Memory B cell (primary cell): ENCODE measurements around the gene GASK1B.

Source experiments
- ATAC-seq: fragments of 150-1000 bp; cut with Tn5 transposase; 2 replicates; pipeline ENCODE4 v1.10.0; 2021; ENCODE audit warnings: low read depth, mild to moderate bottlenecking, moderate library complexity
- DNase-seq, 2 donors: peaks; one replicate each; pipeline ENCODE4 v3.0.0; 2022; ENCODE audit warnings: low spot score in 2 of 2
- H3K27ac Mint-ChIP-seq: one replicate; pipeline ENCODE4 v1.8.0; 2022; ENCODE audit warnings: mild to moderate bottlenecking, moderate library complexity, mixed read lengths
- H3K27me3 Mint-ChIP-seq: one replicate; pipeline ENCODE4 v1.8.0; 2022; ENCODE audit warnings: mixed read lengths
- H3K36me3 Mint-ChIP-seq: one replicate; pipeline ENCODE4 v1.8.0; 2022; ENCODE audit warnings: mild to moderate bottlenecking, mixed read lengths
- H3K4me1 Mint-ChIP-seq: one replicate; pipeline ENCODE4 v1.8.0; 2022; ENCODE audit warnings: mixed read lengths
- H3K4me3 Mint-ChIP-seq: one replicate; pipeline ENCODE4 v1.8.0; 2022; ENCODE audit warnings: mild to moderate bottlenecking, moderate library complexity, mixed read lengths
- H3K9me3 Mint-ChIP-seq: one replicate; pipeline ENCODE4 v1.8.0; 2022; ENCODE audit warnings: mixed read lengths

Gene GASK1B

DNA sequence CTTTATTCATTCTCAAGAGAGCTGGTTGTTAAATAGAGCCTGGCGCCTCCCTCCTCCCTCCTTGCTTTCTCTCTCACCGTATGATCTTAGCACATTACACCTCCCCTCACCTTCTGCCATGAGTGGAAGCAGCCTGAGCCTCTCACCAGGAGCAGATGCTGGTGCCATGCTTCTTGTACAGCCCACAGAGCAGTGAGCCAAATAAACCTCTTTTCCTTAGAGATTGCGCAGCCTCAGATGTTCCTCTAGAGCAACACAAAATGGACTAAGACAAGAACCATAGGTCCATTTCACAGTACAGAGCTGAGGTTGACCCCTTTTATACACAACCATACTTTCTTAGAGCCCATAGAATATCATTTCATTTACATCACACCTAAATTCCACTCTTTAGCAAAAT lies 27.4 kb upstream of the GASK1B start:
- no peaks in the 10 kb centered on the region for H3K36me3 Mint-ChIP-seq
- no peak for ATAC-seq
- no peaks in the 10 kb centered on the region for H3K27me3 Mint-ChIP-seq
- no peak overlapping the region for H3K4me3 Mint-ChIP-seq
- DNase-seq = no peak
- H3K4me1 Mint-ChIP-seq = no peaks in the 10 kb centered on the region
- H3K27ac Mint-ChIP-seq = no peak overlapping the region
- peaks cover 3% of the 10 kb centered on the region for H3K9me3 Mint-ChIP-seq

DNA sequence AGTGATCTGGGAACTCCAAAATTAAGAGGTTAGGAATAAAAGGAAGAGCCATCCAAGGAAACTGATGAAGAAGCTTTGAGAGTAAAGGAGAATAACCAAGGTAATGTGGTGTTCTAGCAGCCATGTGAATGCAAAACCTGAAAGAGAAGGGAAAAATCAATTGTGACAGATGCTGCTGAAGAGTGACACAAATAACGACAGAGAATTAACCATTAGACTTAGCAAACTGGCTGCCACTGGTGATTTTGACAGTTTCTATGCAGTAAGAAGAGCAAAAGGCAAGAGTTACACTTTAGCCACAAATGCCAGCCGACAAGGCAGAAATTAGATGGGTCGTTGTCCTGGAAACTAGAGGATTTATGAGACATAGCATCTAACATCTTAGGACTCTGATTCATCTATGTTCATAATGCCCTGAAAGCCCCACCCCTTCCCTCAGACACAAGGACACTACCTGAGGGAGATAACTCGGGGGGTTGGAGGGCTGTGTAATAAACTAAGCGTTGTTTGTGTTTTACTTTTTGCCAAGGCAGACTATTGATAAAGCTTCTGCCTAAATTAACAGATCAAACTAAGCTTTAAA lies 24.5 kb upstream of the GASK1B start:
- no peak for ATAC-seq
- Mint-ChIP-seq H3K4me1 (peaks cover 3% of the 10 kb centered on the region), H3K9me3 (peaks cover 3% of the 10 kb centered on the region), H3K27ac (no peak overlapping the region), H3K4me3 (no peak overlapping the region), H3K36me3 (no peaks in the 10 kb centered on the region), H3K27me3 (no peaks in the 10 kb centered on the region)
- DNase-seq = no peak

DNA sequence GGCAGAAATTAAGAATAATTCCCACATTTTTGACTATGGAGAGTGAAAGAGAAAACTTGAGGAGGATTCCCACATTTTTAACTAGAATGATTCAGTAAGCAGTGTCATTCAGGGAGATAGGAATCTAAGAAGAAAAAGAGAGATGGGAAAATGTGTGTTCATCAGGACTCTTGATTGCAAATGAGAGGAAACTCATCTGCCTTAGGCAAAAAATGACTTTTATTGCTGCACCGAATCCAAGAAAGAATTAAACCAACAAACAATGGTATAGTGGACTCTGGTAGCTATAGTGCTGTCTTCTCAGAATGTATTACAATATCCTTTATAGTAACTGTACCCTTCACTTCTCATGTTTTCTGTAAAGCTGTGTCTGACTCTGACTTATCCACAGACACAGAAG lies 22.5 kb upstream of the GASK1B start:
- Mint-ChIP-seq H3K27me3 (peaks cover 1% of the 10 kb centered on the region), H3K4me1 (peaks cover 3% of the 10 kb centered on the region), H3K36me3 (no peaks in the 10 kb centered on the region), H3K27ac (no peak overlapping the region), H3K9me3 (no peaks in the 10 kb centered on the region), H3K4me3 (no peak overlapping the region)
- ATAC-seq (no peak), DNase-seq (no peak)

DNA sequence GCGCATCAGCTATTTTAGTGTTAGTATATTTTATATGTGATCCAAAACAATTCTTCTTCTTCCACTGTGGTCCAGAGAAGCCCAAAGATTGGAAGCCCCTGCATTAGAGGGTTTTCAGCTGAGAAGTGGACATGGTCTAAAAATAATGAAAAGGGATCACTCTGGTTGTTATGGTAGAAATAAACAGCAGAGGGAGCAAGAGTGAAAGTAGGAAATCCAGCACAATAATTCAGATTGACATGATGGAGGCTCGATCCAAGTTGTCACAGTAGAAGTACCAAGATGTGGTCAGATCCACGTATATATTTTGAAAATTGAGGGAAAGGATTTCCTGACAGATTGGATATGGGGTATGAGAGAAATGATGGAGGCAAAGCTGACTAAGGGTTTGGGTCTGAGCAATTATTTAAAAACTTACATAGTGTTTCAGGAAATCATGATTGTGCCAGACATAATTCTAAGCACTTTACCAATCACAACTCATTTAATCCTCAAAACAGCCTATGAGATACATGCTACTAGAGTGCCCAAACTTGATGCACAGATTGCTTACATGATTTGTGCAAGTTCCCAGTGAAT lies 20.4 kb upstream of the GASK1B start:
- Mint-ChIP-seq H3K4me3 (no peak overlapping the region), H3K36me3 (no peaks in the 10 kb centered on the region), H3K27ac (no peak overlapping the region), H3K9me3 (no peaks in the 10 kb centered on the region), H3K27me3 (peaks cover 1% of the 10 kb centered on the region), H3K4me1 (peaks cover 3% of the 10 kb centered on the region)
- ATAC-seq = no peak
- no peak for DNase-seq

DNA sequence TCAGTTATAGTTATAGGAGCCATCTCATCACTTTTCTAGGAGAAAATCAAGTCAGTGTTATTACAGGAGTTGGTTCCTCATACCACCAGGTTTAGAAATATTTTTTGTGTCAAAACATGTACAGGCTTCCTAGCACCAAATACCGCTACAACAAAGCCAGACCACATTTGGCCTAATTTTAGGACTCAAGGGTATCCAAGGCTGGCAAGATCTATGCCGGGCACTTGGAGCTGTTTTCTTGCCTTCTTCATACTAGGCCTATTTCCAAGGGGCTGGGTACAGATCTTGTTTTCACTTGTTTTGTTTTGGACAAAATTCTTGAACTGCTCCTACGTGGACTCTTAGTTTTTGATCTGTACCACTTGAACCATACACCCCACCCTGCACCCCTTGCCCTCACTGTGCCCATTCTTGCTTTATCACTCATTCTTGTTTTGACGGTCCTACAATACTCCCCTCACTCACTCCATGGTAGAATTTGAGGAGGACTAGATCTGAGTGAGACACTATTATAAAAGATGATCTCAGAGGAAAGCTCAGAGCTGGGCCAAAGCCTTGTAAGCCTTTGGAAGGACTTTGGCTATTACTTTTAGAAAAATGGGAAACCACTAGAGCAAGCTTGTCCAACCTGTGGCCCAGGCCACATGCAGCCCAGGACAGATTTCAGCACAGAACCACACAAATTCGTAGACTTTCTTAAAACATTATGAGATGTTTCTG lies 19.8 kb upstream of the GASK1B start:
- peaks cover 1% of the 10 kb centered on the region for H3K27me3 Mint-ChIP-seq
- H3K27ac Mint-ChIP-seq = no peak overlapping the region
- ATAC-seq (no peak), DNase-seq (no peak)
- no peak overlapping the region for H3K4me3 Mint-ChIP-seq
- peaks cover 3% of the 10 kb centered on the region for H3K4me1 Mint-ChIP-seq
- H3K36me3 Mint-ChIP-seq = no peaks in the 10 kb centered on the region
- no peaks in the 10 kb centered on the region for H3K9me3 Mint-ChIP-seq

DNA sequence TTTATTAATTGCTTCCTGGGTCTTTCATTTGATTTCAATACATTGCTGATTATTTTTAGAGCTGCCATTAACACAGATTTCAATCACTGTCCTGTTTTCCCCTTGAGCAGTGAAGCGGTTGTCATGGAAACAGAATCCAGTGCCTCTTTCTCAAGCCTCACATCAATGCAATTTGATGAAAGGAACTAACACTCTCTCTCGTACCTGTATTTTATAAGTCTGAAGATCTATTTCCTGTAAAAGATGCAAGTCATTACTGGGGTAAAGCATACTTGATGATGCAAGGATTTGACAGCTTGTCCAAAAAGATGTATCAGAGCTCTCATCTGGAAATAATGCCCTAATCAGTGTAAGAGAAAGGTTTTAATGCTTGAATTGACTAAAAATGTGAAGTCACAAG lies 17.9 kb upstream of the GASK1B start:
- H3K36me3 Mint-ChIP-seq = no peaks in the 10 kb centered on the region
- H3K27ac Mint-ChIP-seq = no peak overlapping the region
- H3K4me3 Mint-ChIP-seq = no peak overlapping the region
- DNase-seq = no peak
- no peak for ATAC-seq
- H3K9me3 Mint-ChIP-seq = no peaks in the 10 kb centered on the region
- peaks cover 1% of the 10 kb centered on the region for H3K27me3 Mint-ChIP-seq
- H3K4me1 Mint-ChIP-seq = peaks cover 3% of the 10 kb centered on the region

DNA sequence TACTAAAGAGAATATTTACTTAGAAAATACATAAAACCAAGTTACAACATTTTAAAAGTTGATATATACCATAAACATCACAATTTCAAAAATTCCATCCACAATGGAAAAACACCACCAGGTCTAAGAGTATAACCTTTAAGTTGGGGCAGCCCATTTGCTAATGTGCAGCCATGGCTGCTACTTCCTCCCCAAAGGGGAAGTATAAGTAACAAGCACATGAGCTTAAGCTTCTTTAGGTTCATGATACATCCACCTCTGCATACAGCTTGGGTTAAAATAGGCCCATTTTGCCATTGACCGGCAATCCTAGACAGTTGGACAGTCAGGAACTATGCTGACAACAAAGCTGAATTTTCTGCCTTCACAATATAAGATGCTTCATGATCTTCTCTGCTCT lies 16.6 kb upstream of the GASK1B start:
- Mint-ChIP-seq H3K36me3 (no peaks in the 10 kb centered on the region), H3K27ac (no peak overlapping the region), H3K4me3 (no peak overlapping the region), H3K9me3 (no peaks in the 10 kb centered on the region), H3K27me3 (peaks cover 1% of the 10 kb centered on the region), H3K4me1 (peaks cover 3% of the 10 kb centered on the region)
- ATAC-seq (no peak), DNase-seq (no peak)

DNA sequence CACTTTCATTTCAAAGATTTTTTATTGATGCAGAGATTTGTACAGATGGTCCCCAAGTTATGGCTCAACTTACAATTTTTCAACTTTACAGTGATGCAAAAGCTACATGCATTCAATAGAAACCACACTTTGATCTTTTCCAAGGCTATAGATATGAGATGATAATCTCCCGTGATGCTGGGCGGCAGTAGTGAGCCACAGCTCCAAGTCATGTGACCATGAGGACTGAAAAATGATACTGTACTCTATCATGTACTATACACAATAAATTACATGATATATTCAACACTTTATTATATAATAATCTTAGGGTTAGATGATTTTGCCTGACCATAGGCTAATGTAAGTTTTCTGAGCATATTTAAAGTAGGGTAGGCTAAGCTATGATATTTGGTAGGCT lies 14.0 kb upstream of the GASK1B start:
- DNase-seq (no peak), ATAC-seq (no peak)
- Mint-ChIP-seq H3K9me3 (no peaks in the 10 kb centered on the region), H3K4me3 (no peak overlapping the region), H3K4me1 (no peaks in the 10 kb centered on the region), H3K27me3 (peaks cover 3% of the 10 kb centered on the region), H3K36me3 (no peaks in the 10 kb centered on the region), H3K27ac (no peak overlapping the region)

DNA sequence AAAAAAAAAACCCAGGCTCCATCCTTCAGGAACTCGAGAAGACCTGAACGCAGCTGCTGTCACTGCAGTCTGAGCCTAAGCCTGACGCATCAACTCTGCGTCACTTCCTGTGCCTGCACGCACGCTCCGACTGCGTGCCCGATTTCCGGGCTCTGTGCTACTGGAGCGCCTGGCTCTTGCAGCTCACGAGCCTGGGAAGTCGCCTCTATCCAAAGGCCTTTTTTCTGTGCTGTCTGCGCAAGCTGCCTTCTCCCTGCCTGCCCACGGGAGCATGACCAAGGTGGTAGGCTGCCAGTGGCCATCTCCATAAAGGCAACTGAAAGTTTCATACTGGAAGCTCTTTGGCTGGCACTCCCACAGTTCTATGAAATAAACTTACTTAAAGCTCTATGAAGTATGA lies 9.9 kb upstream of the GASK1B start:
- no peak overlapping the region for H3K4me3 Mint-ChIP-seq
- H3K4me1 Mint-ChIP-seq = no peaks in the 10 kb centered on the region
- DNase-seq (no peak), ATAC-seq (no peak)
- no peaks in the 10 kb centered on the region for H3K9me3 Mint-ChIP-seq
- no peaks in the 10 kb centered on the region for H3K36me3 Mint-ChIP-seq
- no peak overlapping the region for H3K27ac Mint-ChIP-seq
- peaks cover 1% of the 10 kb centered on the region for H3K27me3 Mint-ChIP-seq

DNA sequence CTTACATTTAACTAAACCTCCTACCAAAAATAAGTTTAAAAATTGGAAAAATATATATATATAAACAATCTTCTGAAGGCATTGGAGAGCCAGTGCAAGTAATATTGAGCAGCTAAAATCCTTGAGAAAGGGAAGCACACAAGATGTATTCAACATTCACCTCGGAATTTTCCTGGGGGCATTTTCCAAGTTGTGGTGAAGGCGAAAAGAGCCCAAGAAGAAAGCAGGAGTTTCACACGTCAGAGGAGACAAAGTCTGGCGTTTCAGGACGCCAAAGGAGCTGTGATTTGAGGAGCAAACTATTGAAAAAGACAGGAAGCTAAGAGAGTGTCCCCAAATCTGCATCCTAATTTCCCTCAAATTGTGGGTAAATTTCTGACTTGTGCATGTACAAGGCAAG lies 9.1 kb upstream of the GASK1B start:
- ATAC-seq (no peak), DNase-seq (no peak)
- Mint-ChIP-seq H3K27me3 (peaks cover 1% of the 10 kb centered on the region), H3K9me3 (no peaks in the 10 kb centered on the region), H3K36me3 (no peaks in the 10 kb centered on the region), H3K27ac (no peak overlapping the region), H3K4me3 (no peak overlapping the region), H3K4me1 (no peaks in the 10 kb centered on the region)

DNA sequence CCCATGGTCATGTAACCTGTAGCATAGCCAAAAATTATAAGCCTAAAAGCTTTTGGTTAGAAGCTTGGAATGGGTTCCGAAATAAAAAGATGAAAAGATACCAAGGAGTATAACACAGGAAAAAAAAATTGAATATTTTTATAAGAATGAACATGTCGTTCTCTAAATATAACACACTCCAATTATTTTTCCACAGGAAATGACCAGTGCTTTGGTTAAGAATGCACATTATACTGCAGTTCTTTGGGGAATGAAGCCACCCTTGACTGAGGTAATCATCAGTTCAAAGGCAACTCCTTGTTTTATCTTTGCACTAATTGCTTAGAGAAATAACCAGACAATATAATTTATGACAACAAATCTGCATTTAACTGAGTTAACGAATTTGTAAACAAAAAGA lies 6.6 kb upstream of the GASK1B start:
- H3K36me3 Mint-ChIP-seq = no peaks in the 10 kb centered on the region
- DNase-seq = no peak
- ATAC-seq = no peak
- no peaks in the 10 kb centered on the region for H3K9me3 Mint-ChIP-seq
- H3K4me1 Mint-ChIP-seq = no peaks in the 10 kb centered on the region
- H3K27me3 Mint-ChIP-seq = peaks cover 1% of the 10 kb centered on the region
- H3K27ac Mint-ChIP-seq = no peak overlapping the region
- H3K4me3 Mint-ChIP-seq = no peak overlapping the region

DNA sequence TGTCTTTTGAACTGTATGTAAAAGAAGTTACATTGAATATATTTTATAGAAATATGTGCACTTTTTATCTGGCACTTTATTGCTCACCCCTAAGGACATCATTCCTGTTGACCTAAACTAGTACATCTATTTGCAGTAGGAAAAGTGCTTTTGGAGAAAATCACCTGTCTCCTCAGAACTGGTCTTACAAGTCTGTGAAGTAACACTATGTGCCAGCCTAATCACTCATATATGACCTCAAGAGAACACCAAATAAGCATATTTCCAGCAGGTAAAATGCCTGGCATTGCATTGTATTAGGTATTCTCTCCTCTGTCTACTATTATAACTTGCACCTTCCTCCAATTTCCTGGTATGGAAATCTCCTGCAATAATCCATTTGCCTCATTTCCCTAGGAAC lies 4.0 kb upstream of the GASK1B start:
- ATAC-seq (no peak), DNase-seq (no peak)
- peaks cover 2% of the 10 kb centered on the region for H3K4me1 Mint-ChIP-seq
- no peak overlapping the region for H3K27ac Mint-ChIP-seq
- no peaks in the 10 kb centered on the region for H3K36me3 Mint-ChIP-seq
- H3K4me3 Mint-ChIP-seq = no peak overlapping the region
- no peaks in the 10 kb centered on the region for H3K9me3 Mint-ChIP-seq
- no peaks in the 10 kb centered on the region for H3K27me3 Mint-ChIP-seq

DNA sequence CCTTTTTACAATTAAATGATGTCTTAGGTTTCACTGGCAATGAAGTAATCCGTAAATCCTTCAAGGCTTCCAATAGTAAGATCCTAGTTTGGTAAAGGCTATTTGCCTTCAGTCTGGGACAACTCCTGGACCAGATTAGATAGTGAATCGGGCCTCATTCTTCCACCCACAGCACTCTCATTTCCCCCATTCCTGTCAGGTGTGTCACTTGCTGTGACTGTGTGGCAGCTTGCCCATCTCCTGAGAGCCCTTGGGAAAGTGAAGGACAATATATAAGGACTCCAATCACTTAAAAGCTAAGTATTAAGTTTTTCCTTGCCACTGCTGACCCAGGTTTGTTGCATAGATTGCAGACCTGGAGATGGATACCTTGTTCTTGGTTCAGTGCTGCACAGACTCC lies 3.3 kb upstream of the GASK1B start:
- Mint-ChIP-seq H3K36me3 (no peaks in the 10 kb centered on the region), H3K27me3 (no peaks in the 10 kb centered on the region), H3K9me3 (no peaks in the 10 kb centered on the region), H3K27ac (no peak overlapping the region), H3K4me1 (peaks cover 2% of the 10 kb centered on the region), H3K4me3 (no peak overlapping the region)
- DNase-seq = no peak
- no peak for ATAC-seq

DNA sequence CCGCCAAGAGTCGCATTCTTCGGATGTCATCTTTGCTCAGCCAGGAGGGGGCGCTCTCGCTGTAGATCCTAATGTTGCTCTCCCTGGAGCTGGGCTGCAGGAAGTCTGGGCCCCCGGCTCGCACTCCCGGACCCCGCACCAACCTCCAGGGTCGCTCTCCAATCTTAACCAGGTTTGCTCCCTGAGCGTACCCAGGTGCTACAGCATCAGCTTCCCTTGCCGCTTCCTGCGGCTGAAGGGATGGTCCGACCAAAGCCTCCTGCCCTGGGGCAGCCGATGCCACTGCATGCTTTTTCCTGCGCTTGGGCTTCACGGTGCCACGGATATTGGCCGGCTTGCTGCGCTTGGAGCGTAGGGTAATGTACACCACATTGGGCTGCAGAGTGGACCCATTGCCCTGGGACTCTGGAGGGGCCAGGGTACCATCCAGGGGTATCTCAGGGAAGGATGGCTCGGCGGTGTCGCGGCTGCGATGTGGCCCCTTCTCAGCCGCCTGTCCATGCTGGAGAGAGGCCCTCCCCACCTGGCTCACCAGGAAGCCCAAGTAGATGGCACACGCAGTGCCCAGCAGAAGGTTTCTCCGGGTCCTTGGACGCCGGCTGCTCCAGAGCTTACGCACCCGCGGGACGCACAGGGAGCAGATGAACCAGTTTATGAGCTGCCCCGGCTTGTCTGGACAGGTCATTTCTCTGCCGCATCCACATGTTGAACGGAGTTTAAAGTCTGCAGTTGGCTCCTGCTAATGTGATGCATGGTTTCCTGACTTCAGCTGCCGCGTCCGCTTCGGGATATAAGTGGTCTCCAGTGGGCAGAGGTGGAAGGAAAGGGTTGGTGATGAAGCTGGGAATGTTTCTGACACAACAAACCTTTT lies 1.9 kb downstream of the GASK1B start:
- Mint-ChIP-seq H3K4me3 (no peak overlapping the region), H3K36me3 (no peaks in the 10 kb centered on the region), H3K27ac (no peak overlapping the region), H3K9me3 (no peaks in the 10 kb centered on the region), H3K4me1 (peaks cover 2% of the 10 kb centered on the region), H3K27me3 (no peaks in the 10 kb centered on the region)
- ATAC-seq (no peak), DNase-seq (no peak)
